ENCODE measurements around the gene LAMB4. TPM values are rescaled to one million over a fixed set of nuclear protein-coding genes. Genes with fewer than 3 reads are reported as not detected.

The LAMB4 gene
- total and polyA plus RNA-seq, 2 experiments from 2014 or later = not detected

GRCh38 chr7:108171164-108171563, 41.0 kb upstream of the LAMB4 start:
- no peak overlapping the region for H2AFZ ChIP-seq
- Mint-ChIP-seq H3K9me3 (no peaks in the 10 kb centered on the region), H3K4me3 (no peak overlapping the region), H3K27me3 (ENCODE audit: insufficient read depth, low read depth, poor library complexity) (no peaks in the 10 kb centered on the region), H3K27ac (no peak overlapping the region), H3K36me3 (ENCODE audit: low read depth) (no peaks in the 10 kb centered on the region), H3K4me1 (peaks cover 16% of the 10 kb centered on the region)
- no peak overlapping the region for H3K27ac ChIP-seq (ENCODE audit: low read depth)
- H3K36me3 ChIP-seq (ENCODE audit: insufficient read depth) = no peaks in the 10 kb centered on the region
- 0 out of 2 replicates have a peak, but pooled peaks cover 3% of the 10 kb centered on the region for H3K4me1 ChIP-seq (ENCODE audit: insufficient read depth)
- H3K4me3 ChIP-seq = no peak overlapping the region
- no peaks in the 10 kb centered on the region for H3F3A ChIP-seq (replicated peaks; ENCODE audit: low read depth)
- H3K9me2 ChIP-seq (ENCODE audit: insufficient read depth) = no peaks in the 10 kb centered on the region
- peak; percentile 53 for DNase-seq (ENCODE audit: low spot score)
- H3K79me2 ChIP-seq (replicated peaks; ENCODE audit: insufficient read depth) = no peaks in the 10 kb centered on the region
- H4K20me1 ChIP-seq (replicated peaks; ENCODE audit: insufficient read depth) = no peaks in the 10 kb centered on the region
- peak; percentile 60 for ATAC-seq
- H3K27me3 ChIP-seq (ENCODE audit: insufficient read depth) = no peaks in the 10 kb centered on the region
- H3K4me2 ChIP-seq = no peak overlapping the region
- no peak for TF ChIP-seq STAT1 (IDR thresholded peaks at IDR 0.05; ENCODE audit: unreplicated experiment)
- no peak for TF ChIP-seq ZNF114 (CRISPR knock-in tag; IDR thresholded peaks at IDR 0.05)
- no peak for TF ChIP-seq ZNF331 (CRISPR knock-in tag; IDR thresholded peaks at IDR 0.05; ENCODE audit: low read depth)
- TF ChIP-seq ZNF462 (CRISPR knock-in tag; IDR thresholded peaks at IDR 0.05) = no peak
- TF ChIP-seq, protein P1, sequence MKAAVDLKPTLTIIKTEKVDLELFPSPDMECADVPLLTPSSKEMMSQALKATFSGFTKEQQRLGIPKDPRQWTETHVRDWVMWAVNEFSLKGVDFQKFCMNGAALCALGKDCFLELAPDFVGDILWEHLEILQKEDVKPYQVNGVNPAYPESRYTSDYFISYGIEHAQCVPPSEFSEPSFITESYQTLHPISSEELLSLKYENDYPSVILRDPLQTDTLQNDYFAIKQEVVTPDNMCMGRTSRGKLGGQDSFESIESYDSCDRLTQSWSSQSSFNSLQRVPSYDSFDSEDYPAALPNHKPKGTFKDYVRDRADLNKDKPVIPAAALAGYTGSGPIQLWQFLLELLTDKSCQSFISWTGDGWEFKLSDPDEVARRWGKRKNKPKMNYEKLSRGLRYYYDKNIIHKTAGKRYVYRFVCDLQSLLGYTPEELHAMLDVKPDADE (IDR thresholded peaks at IDR 0.05) = no peak
- TF ChIP-seq NANOG (IDR thresholded peaks at IDR 0.05; ENCODE audit: borderline replicate concordance) = no peak
- TF ChIP-seq, protein P2, sequence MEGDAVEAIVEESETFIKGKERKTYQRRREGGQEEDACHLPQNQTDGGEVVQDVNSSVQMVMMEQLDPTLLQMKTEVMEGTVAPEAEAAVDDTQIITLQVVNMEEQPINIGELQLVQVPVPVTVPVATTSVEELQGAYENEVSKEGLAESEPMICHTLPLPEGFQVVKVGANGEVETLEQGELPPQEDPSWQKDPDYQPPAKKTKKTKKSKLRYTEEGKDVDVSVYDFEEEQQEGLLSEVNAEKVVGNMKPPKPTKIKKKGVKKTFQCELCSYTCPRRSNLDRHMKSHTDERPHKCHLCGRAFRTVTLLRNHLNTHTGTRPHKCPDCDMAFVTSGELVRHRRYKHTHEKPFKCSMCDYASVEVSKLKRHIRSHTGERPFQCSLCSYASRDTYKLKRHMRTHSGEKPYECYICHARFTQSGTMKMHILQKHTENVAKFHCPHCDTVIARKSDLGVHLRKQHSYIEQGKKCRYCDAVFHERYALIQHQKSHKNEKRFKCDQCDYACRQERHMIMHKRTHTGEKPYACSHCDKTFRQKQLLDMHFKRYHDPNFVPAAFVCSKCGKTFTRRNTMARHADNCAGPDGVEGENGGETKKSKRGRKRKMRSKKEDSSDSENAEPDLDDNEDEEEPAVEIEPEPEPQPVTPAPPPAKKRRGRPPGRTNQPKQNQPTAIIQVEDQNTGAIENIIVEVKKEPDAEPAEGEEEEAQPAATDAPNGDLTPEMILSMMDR (conservative IDR thresholded peaks at IDR 0.05; ENCODE audit: low read depth in 2 of 2) = no peak
- no peak for TF ChIP-seq EZH2phosphoT487 (IDR thresholded peaks at IDR 0.05; ENCODE audit: unreplicated experiment)
- TF ChIP-seq CREB1 (CRISPR knock-in tag; IDR thresholded peaks at IDR 0.05; ENCODE audit: low read depth) = no peak
- no peak for TF ChIP-seq EZH2 (IDR thresholded peaks at IDR 0.05; ENCODE audit: low read depth, unreplicated experiment)
- no peak for TF ChIP-seq POLR2AphosphoS5 (IDR thresholded peaks at IDR 0.05; ENCODE audit: low read depth)
- TF ChIP-seq JUNB (IDR thresholded peaks at IDR 0.05; ENCODE audit: unreplicated experiment) = no peak
- no peak for TF ChIP-seq REST (IDR thresholded peaks at IDR 0.05; ENCODE audit: unreplicated experiment)

All from GM23338 (cell line).